Measurements from ENCODE around the gene PURB.

DNA sequence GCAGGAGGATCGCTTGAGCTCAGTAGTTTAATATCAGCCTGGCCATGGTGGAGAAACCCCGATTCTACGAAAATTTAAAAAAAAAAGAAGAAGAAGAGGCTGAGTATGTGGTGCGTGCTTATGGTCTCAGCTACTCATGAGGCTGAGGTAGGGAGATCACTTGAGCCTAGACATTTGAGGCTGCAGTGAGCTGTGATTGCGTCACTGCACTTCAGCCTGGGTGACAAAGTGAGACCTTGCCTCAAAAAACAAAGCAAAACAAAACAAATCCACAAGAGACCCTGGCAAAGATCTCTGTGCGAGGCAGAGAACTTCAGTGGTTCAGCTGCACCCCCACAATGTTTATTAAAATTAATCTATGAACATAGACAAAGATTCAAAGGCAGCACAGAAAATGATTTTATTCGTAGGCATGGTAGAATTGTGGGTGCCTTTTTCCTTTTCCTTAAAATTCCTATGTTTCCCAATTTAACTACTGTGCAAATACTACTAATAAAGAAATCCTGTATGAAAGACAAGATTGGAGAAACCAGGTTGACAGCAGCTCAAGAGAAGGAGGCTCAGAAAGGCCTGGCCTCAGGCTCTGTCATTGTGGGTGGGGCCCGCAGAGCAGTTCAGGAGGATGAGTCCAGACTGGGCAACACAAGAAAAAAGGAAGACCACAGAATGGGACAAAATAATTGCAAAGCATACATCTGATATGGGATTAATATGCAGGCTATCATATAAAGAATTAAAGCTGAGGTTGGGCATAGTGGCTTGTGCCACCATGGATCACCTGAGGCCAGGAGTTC, 24.5 kb upstream of the PURB start:
- no peak for TF ChIP-seq EZH2 (IDR thresholded peaks at IDR 0.05; ENCODE audit: insufficient read depth, poor library complexity, severe bottlenecking)
- TF ChIP-seq EZH2phosphoT487 (IDR thresholded peaks at IDR 0.05; ENCODE audit: insufficient read depth, low read depth): no peak
